ENCODE measurements around the gene MAGI2. TPM values are rescaled to one million over a fixed set of nuclear protein-coding genes. Genes with fewer than 3 reads are reported as not detected.

Gene MAGI2
- total and polyA plus RNA-seq, 2 donors from 2014 or later, result 4.4 to 9.0 TPM

- no peak for DNase-seq
Observed at GRCh38 chr7:78022165-78022564, 1431.3 kb downstream of the MAGI2 start.

GRCh38 chr7:78020874-78021249, 1432.6 kb downstream of the MAGI2 start:
- no peak for TF ChIP-seq CTCF (IDR thresholded peaks at IDR 0.05; ENCODE audit: borderline replicate concordance, extremely low read depth, insufficient read depth)
- Histone ChIP-seq H3K4me3 (ENCODE audit: low read length in 3 of 3) (no peak overlapping the region), H3K27ac (ENCODE audit: low read depth in 2 of 2, low read length in 2 of 2) (no peak overlapping the region), H3K9me3 (ENCODE audit: control insufficient read depth in 2 of 3, insufficient read depth in 1 of 3, low read length in 3 of 3) (no peaks in the 10 kb centered on the region), H3K9ac (ENCODE audit: low read length in 3 of 3) (no peak overlapping the region), H3K4me1 (ENCODE audit: control insufficient read depth in 2 of 3, insufficient read depth in 2 of 3, low read depth in 1 of 3, low read length in 3 of 3) (peaks cover 0 to 11% (median 3%) of the 10 kb centered on the region in 3 donors), H3K36me3 (ENCODE audit: control insufficient read depth in 2 of 3, insufficient read depth in 3 of 3, low read length in 3 of 3) (no peaks in the 10 kb centered on the region), H3K27me3 (ENCODE audit: control insufficient read depth, insufficient read depth, low read length) (no peaks in the 10 kb centered on the region)
- FAIRE-seq (no peak), DNase-seq (no peak)
- intact Hi-C loops (cut with DNase I), result no loop called here

More at GRCh38 chr7:78022165-78022564, 1431.3 kb downstream of the MAGI2 start:
- H3K36me3 ChIP-seq (ENCODE audit: control insufficient read depth in 2 of 3, insufficient read depth in 3 of 3, low read length in 3 of 3), result no peaks in the 10 kb centered on the region
- H3K9me3 ChIP-seq (ENCODE audit: control insufficient read depth in 2 of 3, insufficient read depth in 1 of 3, low read length in 3 of 3), result no peaks in the 10 kb centered on the region
- peaks cover 0 to 11% (median 3%) of the 10 kb centered on the region in 3 donors for H3K4me1 ChIP-seq (ENCODE audit: control insufficient read depth in 2 of 3, insufficient read depth in 2 of 3, low read depth in 1 of 3, low read length in 3 of 3)
- no peak for TF ChIP-seq CTCF (IDR thresholded peaks at IDR 0.05; ENCODE audit: borderline replicate concordance, extremely low read depth, insufficient read depth)
- intact Hi-C loops (cut with DNase I), result no loop called here
- no peak overlapping the region for H3K9ac ChIP-seq (ENCODE audit: low read length in 3 of 3)
- no peak overlapping the region for H3K4me3 ChIP-seq (ENCODE audit: low read length in 3 of 3)
- H3K27ac ChIP-seq (ENCODE audit: low read depth in 2 of 2, low read length in 2 of 2), result no peak overlapping the region
- FAIRE-seq, result no peak
- no peaks in the 10 kb centered on the region for H3K27me3 ChIP-seq (ENCODE audit: control insufficient read depth, insufficient read depth, low read length)

- FAIRE-seq (peak; percentile 98), DNase-seq (peak in 4 of 5 donors; percentile 52 to 93 (median 78))
- TF ChIP-seq CTCF (IDR thresholded peaks at IDR 0.05; ENCODE audit: borderline replicate concordance, extremely low read depth, insufficient read depth), result peak; percentile 61
- H3K36me3 ChIP-seq (ENCODE audit: control insufficient read depth in 2 of 3, insufficient read depth in 3 of 3, low read length in 3 of 3), result no peaks in the 10 kb centered on the region
- peak overlapping the region in 2 of 3 donors; percentile 7 to 57 for H3K4me3 ChIP-seq (ENCODE audit: low read length in 3 of 3)
- no peak overlapping the region for H3K9ac ChIP-seq (ENCODE audit: low read length in 3 of 3)
- intact Hi-C loops (cut with DNase I), result no loop called here
- no peaks in the 10 kb centered on the region for H3K27me3 ChIP-seq (ENCODE audit: control insufficient read depth, insufficient read depth, low read length)
- peaks cover 0 to 11% (median 3%) of the 10 kb centered on the region in 3 donors for H3K4me1 ChIP-seq (ENCODE audit: control insufficient read depth in 2 of 3, insufficient read depth in 2 of 3, low read depth in 1 of 3, low read length in 3 of 3)
- peak overlapping the region; percentile 82 to 84 for H3K27ac ChIP-seq (ENCODE audit: low read depth in 2 of 2, low read length in 2 of 2)
- H3K9me3 ChIP-seq (ENCODE audit: control insufficient read depth in 2 of 3, insufficient read depth in 1 of 3, low read length in 3 of 3), result no peaks in the 10 kb centered on the region
Observed at GRCh38 chr7:78020136-78020873, 1433.2 kb downstream of the MAGI2 start.
